ENCODE results near the gene METTL21C.

METTL21C gene

DNA sequence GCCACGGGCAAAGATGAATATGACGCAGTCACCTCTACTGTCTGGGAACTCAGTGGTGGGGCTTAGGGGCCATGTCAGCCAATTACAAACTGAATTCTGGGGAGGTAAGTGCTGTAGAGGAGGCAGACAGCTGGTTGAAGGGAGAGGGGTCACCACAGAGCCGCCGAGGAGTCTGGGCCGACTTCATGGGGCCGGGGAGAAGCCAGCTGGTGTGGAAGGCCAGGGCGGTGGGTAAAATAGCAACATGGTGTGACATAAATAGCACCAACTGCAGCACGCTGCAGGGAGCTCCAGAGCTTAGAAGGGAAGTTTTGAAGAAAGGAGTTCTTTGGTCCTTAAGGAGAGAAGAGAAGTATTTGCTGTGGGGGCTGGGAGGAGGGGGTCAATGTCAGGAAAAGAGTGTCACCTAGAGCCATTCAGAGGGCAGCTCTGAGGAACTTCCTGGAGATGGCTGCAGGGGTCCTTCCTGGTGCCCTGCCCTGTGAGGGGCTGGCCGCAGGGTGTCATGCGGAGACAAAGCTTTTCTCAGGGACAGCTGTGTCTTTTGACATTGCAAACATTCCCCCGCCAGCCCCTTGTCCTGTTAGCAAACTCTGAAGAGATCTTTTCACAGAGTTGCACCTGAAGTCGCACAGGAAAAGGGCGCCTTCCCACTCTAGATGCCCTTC lies 6.4 kb downstream of the METTL21C start:
- Histone ChIP-seq H3K36me3 (ENCODE audit: control insufficient read depth in 2 of 2, insufficient read depth in 1 of 2, low read length in 2 of 2) (no peaks in the 10 kb centered on the region), H3K4me1 (ENCODE audit: control insufficient read depth, insufficient read depth, low read length) (no peaks in the 10 kb centered on the region), H3K9me3 (ENCODE audit: control insufficient read depth, insufficient read depth, low read depth, low read length) (no peaks in the 10 kb centered on the region), H3K27ac (ENCODE audit: extremely low read depth, low read depth, low read length) (no peak overlapping the region), H3K4me3 (ENCODE audit: low read depth, low read length) (no peak overlapping the region)
- TF ChIP-seq, protein P1, sequence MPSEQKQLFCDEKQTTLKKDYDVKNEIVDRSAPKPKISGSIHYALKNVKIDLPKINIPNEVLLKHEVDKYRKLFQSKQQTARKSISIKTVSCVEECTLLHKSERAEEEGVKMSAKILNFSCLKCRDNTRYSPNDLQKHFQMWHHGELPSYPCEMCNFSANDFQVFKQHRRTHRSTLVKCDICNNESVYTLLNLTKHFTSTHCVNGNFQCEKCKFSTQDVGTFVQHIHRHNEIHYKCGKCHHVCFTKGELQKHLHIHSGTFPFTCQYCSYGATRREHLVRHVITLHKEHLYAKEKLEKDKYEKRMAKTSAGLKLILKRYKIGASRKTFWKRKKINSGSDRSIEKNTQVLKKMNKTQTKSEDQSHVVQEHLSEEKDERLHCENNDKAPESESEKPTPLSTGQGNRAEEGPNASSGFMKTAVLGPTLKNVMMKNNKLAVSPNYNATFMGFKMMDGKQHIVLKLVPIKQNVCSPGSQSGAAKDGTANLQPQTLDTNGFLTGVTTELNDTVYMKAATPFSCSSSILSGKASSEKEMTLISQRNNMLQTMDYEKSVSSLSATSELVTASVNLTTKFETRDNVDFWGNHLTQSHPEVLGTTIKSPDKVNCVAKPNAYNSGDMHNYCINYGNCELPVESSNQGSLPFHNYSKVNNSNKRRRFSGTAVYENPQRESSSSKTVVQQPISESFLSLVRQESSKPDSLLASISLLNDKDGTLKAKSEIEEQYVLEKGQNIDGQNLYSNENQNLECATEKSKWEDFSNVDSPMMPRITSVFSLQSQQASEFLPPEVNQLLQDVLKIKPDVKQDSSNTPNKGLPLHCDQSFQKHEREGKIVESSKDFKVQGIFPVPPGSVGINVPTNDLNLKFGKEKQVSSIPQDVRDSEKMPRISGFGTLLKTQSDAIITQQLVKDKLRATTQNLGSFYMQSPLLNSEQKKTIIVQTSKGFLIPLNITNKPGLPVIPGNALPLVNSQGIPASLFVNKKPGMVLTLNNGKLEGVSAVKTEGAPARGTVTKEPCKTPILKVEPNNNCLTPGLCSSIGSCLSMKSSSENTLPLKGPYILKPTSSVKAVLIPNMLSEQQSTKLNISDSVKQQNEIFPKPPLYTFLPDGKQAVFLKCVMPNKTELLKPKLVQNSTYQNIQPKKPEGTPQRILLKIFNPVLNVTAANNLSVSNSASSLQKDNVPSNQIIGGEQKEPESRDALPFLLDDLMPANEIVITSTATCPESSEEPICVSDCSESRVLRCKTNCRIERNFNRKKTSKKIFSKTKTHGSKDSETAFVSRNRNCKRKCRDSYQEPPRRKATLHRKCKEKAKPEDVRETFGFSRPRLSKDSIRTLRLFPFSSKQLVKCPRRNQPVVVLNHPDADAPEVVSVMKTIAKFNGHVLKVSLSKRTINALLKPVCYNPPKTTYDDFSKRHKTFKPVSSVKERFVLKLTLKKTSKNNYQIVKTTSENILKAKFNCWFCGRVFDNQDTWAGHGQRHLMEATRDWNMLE (tag by site-specific recombination; conservative IDR thresholded peaks at IDR 0.05; ENCODE audit: low read depth) = no peak
- TF ChIP-seq IKZF3 (tag by site-specific recombination; IDR thresholded peaks at IDR 0.05) = no peak
- TF ChIP-seq, protein P2, sequence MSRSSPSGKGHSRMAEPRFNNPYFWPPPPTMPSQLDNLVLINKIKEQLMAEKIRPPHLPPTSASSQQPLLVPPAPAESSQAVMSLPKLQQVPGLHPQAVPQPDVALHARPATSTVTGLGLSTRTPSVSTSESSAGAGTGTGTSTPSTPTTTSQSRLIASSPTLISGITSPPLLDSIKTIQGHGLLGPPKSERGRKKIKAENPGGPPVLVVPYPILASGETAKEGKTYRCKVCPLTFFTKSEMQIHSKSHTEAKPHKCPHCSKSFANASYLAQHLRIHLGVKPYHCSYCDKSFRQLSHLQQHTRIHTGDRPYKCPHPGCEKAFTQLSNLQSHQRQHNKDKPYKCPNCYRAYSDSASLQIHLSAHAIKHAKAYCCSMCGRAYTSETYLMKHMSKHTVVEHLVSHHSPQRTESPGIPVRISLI (tag by site-specific recombination; IDR thresholded peaks at IDR 0.05) = no peak
- TF ChIP-seq ZNF791 (tag by site-specific recombination; IDR thresholded peaks at IDR 0.05) = no peak
- TF ChIP-seq ZNF76 (tag by site-specific recombination; IDR thresholded peaks at IDR 0.05; ENCODE audit: borderline replicate concordance, low read depth) = no peak
- no peak for TF ChIP-seq ZBTB48 (tag by site-specific recombination; IDR thresholded peaks at IDR 0.05)
- no peak for TF ChIP-seq ZNF707 (tag by site-specific recombination; IDR thresholded peaks at IDR 0.05)
- no peak for TF ChIP-seq ZNF513 (tag by site-specific recombination; IDR thresholded peaks at IDR 0.05)
- TF ChIP-seq ZNF621 (tag by site-specific recombination; IDR thresholded peaks at IDR 0.05) = no peak
- no peak for TF ChIP-seq ZNF701 (tag by site-specific recombination; IDR thresholded peaks at IDR 0.05)
- TF ChIP-seq BCL11B (tag by site-specific recombination; IDR thresholded peaks at IDR 0.05; ENCODE audit: low read depth) = no peak
- TF ChIP-seq BCL11A (tag by site-specific recombination; IDR thresholded peaks at IDR 0.05; ENCODE audit: low read depth) = no peak
- no peak for TF ChIP-seq ZNF184 (tag by site-specific recombination; IDR thresholded peaks at IDR 0.05)
- CTCF ChIA-PET = no interaction called here
- POLR2A ChIA-PET = no interaction called here

DNA sequence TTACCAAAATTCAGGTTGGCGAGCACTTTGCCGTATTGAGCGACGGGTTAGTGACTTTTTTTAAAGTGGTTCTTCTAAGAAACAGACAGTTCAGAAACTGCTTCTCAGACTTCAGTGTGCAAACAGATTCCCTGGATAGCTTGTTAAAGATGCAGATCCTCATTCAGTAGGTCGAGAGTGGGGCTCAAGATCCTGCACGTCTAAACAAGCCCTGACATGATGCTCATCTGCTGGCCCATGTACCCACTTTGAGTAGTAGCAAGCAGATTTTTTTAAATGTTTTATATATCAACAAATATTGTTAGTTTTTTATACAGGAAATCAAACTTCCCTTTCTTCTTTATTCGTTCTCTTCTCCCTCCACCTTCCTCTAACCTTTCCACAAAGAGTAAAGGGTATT lies 7.3 kb downstream of the METTL21C start:
- H3K4me3 ChIP-seq (ENCODE audit: low read depth, low read length) = no peak overlapping the region
- H3K36me3 ChIP-seq (ENCODE audit: control insufficient read depth in 2 of 2, insufficient read depth in 1 of 2, low read length in 2 of 2) = no peaks in the 10 kb centered on the region
- ChIA-PET CTCF (interaction anchor here (0.7 kb wide), 1 partner anchor 582 kb away, joined by 3 read pairs; no protein-coding TSS in a partner anchor), POLR2A (no interaction called here)
- TF ChIP-seq OSR2 (tag by site-specific recombination; IDR thresholded peaks at IDR 0.05) = no peak
- no peaks in the 10 kb centered on the region for H3K9me3 ChIP-seq (ENCODE audit: control insufficient read depth, insufficient read depth, low read depth, low read length)
- no peak overlapping the region for H3K27ac ChIP-seq (ENCODE audit: extremely low read depth, low read depth, low read length)
- no peaks in the 10 kb centered on the region for H3K4me1 ChIP-seq (ENCODE audit: control insufficient read depth, insufficient read depth, low read length)

DNA sequence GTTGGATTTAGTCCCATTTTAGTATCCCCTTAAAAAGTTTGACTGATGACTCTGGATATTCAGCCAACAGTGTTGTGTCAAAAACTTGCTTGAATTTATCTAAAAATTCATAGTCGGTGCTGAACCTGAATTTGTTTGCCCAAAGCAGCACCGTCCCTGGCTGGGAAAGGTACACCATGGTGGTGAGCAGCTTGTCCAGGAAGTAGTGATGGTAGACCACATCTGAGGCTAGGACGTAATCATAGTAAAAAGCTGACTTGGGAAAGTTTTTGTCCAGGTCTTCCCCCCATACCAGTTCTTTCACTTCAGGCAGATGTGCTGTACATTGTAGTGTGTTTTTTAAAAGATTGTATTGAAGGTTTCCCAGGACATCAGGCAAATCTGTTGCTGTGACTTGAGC lies 8.8 kb downstream of the METTL21C start:
- Histone ChIP-seq H3K36me3 (ENCODE audit: control insufficient read depth in 2 of 2, insufficient read depth in 1 of 2, low read length in 2 of 2) (no peaks in the 10 kb centered on the region), H3K27ac (ENCODE audit: extremely low read depth, low read depth, low read length) (no peak overlapping the region), H3K4me1 (ENCODE audit: control insufficient read depth, insufficient read depth, low read length) (no peaks in the 10 kb centered on the region), H3K9me3 (ENCODE audit: control insufficient read depth, insufficient read depth, low read depth, low read length) (no peaks in the 10 kb centered on the region), H3K4me3 (ENCODE audit: low read depth, low read length) (no peak overlapping the region)
- CTCF ChIA-PET = no interaction called here
- POLR2A ChIA-PET = no interaction called here
- TF ChIP-seq, protein P3, sequence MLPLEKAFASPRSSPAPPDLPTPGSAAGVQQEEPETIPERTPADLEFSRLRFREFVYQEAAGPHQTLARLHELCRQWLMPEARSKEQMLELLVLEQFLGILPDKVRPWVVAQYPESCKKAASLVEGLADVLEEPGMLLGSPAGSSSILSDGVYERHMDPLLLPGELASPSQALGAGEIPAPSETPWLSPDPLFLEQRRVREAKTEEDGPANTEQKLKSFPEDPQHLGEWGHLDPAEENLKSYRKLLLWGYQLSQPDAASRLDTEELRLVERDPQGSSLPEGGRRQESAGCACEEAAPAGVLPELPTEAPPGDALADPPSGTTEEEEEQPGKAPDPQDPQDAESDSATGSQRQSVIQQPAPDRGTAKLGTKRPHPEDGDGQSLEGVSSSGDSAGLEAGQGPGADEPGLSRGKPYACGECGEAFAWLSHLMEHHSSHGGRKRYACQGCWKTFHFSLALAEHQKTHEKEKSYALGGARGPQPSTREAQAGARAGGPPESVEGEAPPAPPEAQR (tag by site-specific recombination; IDR thresholded peaks at IDR 0.05) = no peak
- no peak for TF ChIP-seq ZNF391 (tag by site-specific recombination; IDR thresholded peaks at IDR 0.05; ENCODE audit: borderline replicate concordance, low read depth)
- no peak for TF ChIP-seq ZNF768 (tag by site-specific recombination; IDR thresholded peaks at IDR 0.05)
- TF ChIP-seq, protein P4, sequence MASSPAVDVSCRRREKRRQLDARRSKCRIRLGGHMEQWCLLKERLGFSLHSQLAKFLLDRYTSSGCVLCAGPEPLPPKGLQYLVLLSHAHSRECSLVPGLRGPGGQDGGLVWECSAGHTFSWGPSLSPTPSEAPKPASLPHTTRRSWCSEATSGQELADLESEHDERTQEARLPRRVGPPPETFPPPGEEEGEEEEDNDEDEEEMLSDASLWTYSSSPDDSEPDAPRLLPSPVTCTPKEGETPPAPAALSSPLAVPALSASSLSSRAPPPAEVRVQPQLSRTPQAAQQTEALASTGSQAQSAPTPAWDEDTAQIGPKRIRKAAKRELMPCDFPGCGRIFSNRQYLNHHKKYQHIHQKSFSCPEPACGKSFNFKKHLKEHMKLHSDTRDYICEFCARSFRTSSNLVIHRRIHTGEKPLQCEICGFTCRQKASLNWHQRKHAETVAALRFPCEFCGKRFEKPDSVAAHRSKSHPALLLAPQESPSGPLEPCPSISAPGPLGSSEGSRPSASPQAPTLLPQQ (tag by site-specific recombination; IDR thresholded peaks at IDR 0.05) = no peak
- TF ChIP-seq SALL2 (tag by site-specific recombination; IDR thresholded peaks at IDR 0.05; ENCODE audit: borderline replicate concordance) = no peak
- no peak for TF ChIP-seq ZNF677 (tag by site-specific recombination; IDR thresholded peaks at IDR 0.05)

All from HEK293 (cell line).